HepG2 (cell line): ENCODE data around the gene TCF25. TPM values are rescaled to one million over a fixed set of nuclear protein-coding genes. Genes with fewer than 3 reads are reported as not detected.
A peak's percentile ranks its signal among the peaks of the same experiment; 100 is the strongest.

Experiments
- CSRNP1 ChIP-seq: sonication (generic); formaldehyde crosslinking; IDR thresholded peaks from 2 replicates; pipeline ENCODE4 v1.8.1; 2023; ENCODE audit warnings: mild to moderate bottlenecking, missing genetic modification reagents
- FOXC1 ChIP-seq: sonication (generic); formaldehyde crosslinking; IDR thresholded peaks from 2 replicates; pipeline ENCODE4 v1.8.0; 2022; ENCODE audit warnings: mild to moderate bottlenecking, missing genetic modification reagents, borderline replicate concordance
- FOXK2 ChIP-seq: fragments of 450-650 bp; IDR thresholded peaks from 2 replicates; pipeline ENCODE4 v1.6.1; 2016
- HOXD1 ChIP-seq: sonication (generic); formaldehyde crosslinking; IDR thresholded peaks from 2 replicates; pipeline ENCODE4 v1.5.0; 2020; ENCODE audit warnings: missing genetic modification reagents
- KDM4B ChIP-seq: sonication (generic); formaldehyde crosslinking; IDR thresholded peaks from 2 replicates; pipeline ENCODE4 v1.4.0; 2020; ENCODE audit warnings: missing genetic modification reagents
- MXD4 ChIP-seq: IDR thresholded peaks from 2 replicates; pipeline ENCODE4 v1.6.1; 2016; ENCODE audit warnings: mild to moderate bottlenecking, missing biosample characterization, missing genetic modification reagents
- MYC ChIP-seq: sonication (generic); formaldehyde crosslinking; IDR thresholded peaks from 2 replicates; pipeline ENCODE4 v1.9.0; 2021; ENCODE audit warnings: missing genetic modification reagents, borderline replicate concordance
- PHF20 ChIP-seq: sonication (generic); formaldehyde crosslinking; IDR thresholded peaks from 2 replicates; pipeline ENCODE4 v1.5.0; 2020; ENCODE audit warnings: mild to moderate bottlenecking, missing genetic modification reagents
- POLR2G ChIP-seq: fragments of 200-400 bp; formaldehyde crosslinking; IDR thresholded peaks from 2 replicates; pipeline ENCODE4 v1.6.1; 2018; ENCODE audit warnings: mild to moderate bottlenecking, low read depth, low read length, moderate library complexity
- RBM22 ChIP-seq: fragments of 200-400 bp; formaldehyde crosslinking; optimal IDR thresholded peaks from 2 replicates; pipeline ENCODE3; 2017; ENCODE audit warnings: mild to moderate bottlenecking, low read length, moderate library complexity
- U2AF2 ChIP-seq: fragments of 200-400 bp; formaldehyde crosslinking; IDR thresholded peaks from 2 replicates; pipeline ENCODE4 v1.6.1; 2017; ENCODE audit warnings: low read depth, mild to moderate bottlenecking, low read length
- ZFP36L2 ChIP-seq: sonication (generic); formaldehyde crosslinking; IDR thresholded peaks from 2 replicates; pipeline ENCODE4 v1.4.0; 2020; ENCODE audit warnings: missing genetic modification reagents
- ZMYM4 ChIP-seq: sonication (generic); formaldehyde crosslinking; IDR thresholded peaks from 2 replicates; pipeline ENCODE4 v1.8.1; 2023; ENCODE audit warnings: mild to moderate bottlenecking, missing genetic modification reagents
- ZNF256 ChIP-seq: sonication (generic); formaldehyde crosslinking; conservative IDR thresholded peaks from 2 replicates; pipeline ENCODE4 v1.4.0; 2020; ENCODE audit warnings: missing genetic modification reagents
- ZNF382 ChIP-seq: sonication (generic); formaldehyde crosslinking; IDR thresholded peaks from 2 replicates; pipeline ENCODE4 v1.5.0; 2020; ENCODE audit warnings: missing genetic modification reagents, mild to moderate bottlenecking, borderline replicate concordance
- ZNF652 ChIP-seq: IDR thresholded peaks from 2 replicates; pipeline ENCODE4 v1.6.1; 2016; ENCODE audit warnings: low read depth, borderline replicate concordance
- ZNF782 ChIP-seq: sonication (generic); formaldehyde crosslinking; IDR thresholded peaks from 2 replicates; pipeline ENCODE4 v1.4.0; 2020; ENCODE audit warnings: missing genetic modification reagents, mild to moderate bottlenecking, borderline replicate concordance
- polyA plus RNA-seq, 8 experiments: library from polyadenylated mRNA; depleted of rRNA in 3 of 8; stranded (reverse) in 7 of 8; unstranded in 1 of 8; fragments of >200 nt; fragmentation: Illumina TruSeq in 4 of 8; extraction: Trizol in 4 of 8; gene quantifications; 2 replicates each; pipeline versions ENCODE4 v1.2.1 to v1.2.3, GENCODE V29; 2011 to 2016; ENCODE audit warnings: low read depth in 4 of 8, missing spikeins in 1 of 8, mixed read lengths in 1 of 8; ENCODE audit not compliant: insufficient read depth in 1 of 8
- total RNA-seq, 5 experiments: library from RNA; depleted of rRNA; stranded (reverse); fragments of >200 nt; fragmentation: Illumina TruSeq; extraction: Trizol; gene quantifications; 2 replicates each; pipeline ENCODE4 v1.2.3, GENCODE V29; 2016; ENCODE audit warnings: low read depth in 1 of 5
- TF ChIP-seq, protein P1 (sequence below): sonication (generic); formaldehyde crosslinking; IDR thresholded peaks from 2 replicates; pipeline ENCODE4 v1.5.0; 2020; ENCODE audit warnings: mild to moderate bottlenecking, missing genetic modification reagents, borderline replicate concordance
- TF ChIP-seq, protein P2 (sequence below): sonication (generic); formaldehyde crosslinking; IDR thresholded peaks from 2 replicates; pipeline ENCODE4 v1.4.0; 2020; ENCODE audit warnings: mild to moderate bottlenecking, missing genetic modification reagents, borderline replicate concordance
- TF ChIP-seq, protein P3 (sequence below): sonication (generic); formaldehyde crosslinking; IDR thresholded peaks from 2 replicates; pipeline ENCODE4 v1.4.0; 2020; ENCODE audit warnings: missing genetic modification reagents
- TF ChIP-seq, protein P4 (sequence below): sonication (generic); formaldehyde crosslinking; IDR thresholded peaks from 2 replicates; pipeline ENCODE4 v1.5.0; 2020; ENCODE audit warnings: missing genetic modification reagents

Gene TCF25
- total and polyA plus RNA-seq, 2 of the 13 experiments (the other 11 are each of a cell fraction or from before 2014, with no cell fraction given), result 138 to 206 TPM

DNA sequence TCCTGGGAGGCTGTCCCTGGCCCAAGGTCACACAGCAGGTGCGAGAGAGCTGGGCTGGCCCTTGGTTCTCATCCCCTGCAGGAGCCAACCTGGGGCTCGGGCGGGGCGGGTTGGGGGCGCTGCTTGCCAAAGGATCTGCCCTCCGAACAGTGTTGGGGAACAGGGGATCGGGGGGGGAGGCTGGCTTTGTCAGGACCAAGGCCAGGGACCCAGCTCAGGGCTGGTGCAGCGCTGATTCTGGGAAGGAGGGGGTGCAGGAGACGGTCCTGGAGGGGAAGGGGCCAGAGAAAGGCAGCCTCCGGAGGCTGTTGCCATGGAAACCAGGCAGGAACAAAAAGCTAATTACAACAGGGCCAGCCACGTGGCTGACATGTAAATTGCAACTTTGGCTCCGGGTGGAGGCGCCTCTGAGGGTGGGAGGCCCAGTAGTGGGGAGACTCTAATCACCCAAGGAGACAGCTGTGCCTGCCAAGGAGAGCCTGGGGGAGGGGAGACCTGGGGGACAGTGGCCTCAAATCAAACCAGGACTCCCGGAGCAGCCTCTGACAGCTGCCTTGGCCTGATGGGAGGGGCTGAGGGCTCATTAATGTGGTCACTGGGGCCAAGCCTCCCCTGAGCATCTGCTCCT, 51.0 kb downstream of the TCF25 start (continued):
- TF ChIP-seq MXD4 (CRISPR knock-in tag) (peak; percentile 41; the same call in 1 of the 2 replicates), ZNF782 (CRISPR knock-in tag) (no peak), ZFP36L2 (CRISPR knock-in tag) (no peak), RBM22 (no peak), ZMYM4 (CRISPR knock-in tag) (no peak), ZNF382 (CRISPR knock-in tag) (no peak), ZNF652 (CRISPR knock-in tag) (no peak), U2AF2 (no peak), CSRNP1 (0 out of 2 replicates have a peak, but pooled peaks have one; percentile 52), FOXC1 (peak; percentile 28; the same call in 1 of the 2 replicates), ZNF256 (CRISPR knock-in tag) (no peak), HOXD1 (CRISPR knock-in tag) (no peak), MYC (peak; percentile 58; the same call in 1 of the 2 replicates), PHF20 (CRISPR knock-in tag) (no peak), POLR2G (peak; percentile 21; the same call in 1 of the 2 replicates), KDM4B (CRISPR knock-in tag) (no peak), FOXK2 (peak; percentile 32; the same call in 1 of the 2 replicates)
- TF ChIP-seq, protein P1, sequence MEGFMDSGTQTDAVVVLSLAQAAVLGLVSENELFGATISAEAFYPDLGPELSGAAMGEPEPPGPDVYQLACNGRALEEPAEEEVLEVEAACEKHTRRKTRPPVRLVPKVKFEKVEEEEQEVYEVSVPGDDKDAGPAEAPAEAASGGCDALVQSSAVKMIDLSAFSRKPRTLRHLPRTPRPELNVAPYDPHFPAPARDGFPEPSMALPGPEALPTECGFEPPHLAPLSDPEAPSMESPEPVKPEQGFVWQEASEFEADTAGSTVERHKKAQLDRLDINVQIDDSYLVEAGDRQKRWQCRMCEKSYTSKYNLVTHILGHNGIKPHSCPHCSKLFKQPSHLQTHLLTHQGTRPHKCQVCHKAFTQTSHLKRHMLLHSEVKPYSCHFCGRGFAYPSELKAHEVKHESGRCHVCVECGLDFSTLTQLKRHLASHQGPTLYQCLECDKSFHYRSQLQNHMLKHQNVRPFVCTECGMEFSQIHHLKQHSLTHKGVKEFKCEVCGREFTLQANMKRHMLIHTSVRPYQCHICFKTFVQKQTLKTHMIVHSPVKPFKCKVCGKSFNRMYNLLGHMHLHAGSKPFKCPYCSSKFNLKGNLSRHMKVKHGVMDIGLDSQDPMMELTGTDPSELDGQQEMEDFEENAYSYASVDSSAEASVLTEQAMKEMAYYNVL (CRISPR knock-in tag), result no peak
- TF ChIP-seq, protein P2, sequence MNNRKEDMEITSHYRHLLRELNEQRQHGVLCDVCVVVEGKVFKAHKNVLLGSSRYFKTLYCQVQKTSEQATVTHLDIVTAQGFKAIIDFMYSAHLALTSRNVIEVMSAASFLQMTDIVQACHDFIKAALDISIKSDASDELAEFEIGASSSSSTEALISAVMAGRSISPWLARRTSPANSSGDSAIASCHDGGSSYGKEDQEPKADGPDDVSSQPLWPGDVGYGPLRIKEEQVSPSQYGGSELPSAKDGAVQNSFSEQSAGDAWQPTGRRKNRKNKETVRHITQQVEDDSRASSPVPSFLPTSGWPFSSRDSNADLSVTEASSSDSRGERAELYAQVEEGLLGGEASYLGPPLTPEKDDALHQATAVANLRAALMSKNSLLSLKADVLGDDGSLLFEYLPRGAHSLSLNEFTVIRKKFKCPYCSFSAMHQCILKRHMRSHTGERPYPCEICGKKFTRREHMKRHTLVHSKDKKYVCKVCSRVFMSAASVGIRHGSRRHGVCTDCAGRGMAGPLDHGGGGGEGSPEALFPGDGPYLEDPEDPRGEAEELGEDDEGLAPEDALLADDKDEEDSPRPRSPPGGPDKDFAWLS, result no peak
- TF ChIP-seq, protein P3, sequence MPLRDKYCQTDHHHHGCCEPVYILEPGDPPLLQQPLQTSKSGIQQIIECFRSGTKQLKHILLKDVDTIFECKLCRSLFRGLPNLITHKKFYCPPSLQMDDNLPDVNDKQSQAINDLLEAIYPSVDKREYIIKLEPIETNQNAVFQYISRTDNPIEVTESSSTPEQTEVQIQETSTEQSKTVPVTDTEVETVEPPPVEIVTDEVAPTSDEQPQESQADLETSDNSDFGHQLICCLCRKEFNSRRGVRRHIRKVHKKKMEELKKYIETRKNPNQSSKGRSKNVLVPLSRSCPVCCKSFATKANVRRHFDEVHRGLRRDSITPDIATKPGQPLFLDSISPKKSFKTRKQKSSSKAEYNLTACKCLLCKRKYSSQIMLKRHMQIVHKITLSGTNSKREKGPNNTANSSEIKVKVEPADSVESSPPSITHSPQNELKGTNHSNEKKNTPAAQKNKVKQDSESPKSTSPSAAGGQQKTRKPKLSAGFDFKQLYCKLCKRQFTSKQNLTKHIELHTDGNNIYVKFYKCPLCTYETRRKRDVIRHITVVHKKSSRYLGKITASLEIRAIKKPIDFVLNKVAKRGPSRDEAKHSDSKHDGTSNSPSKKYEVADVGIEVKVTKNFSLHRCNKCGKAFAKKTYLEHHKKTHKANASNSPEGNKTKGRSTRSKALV (CRISPR knock-in tag), result no peak
- TF ChIP-seq, protein P4, sequence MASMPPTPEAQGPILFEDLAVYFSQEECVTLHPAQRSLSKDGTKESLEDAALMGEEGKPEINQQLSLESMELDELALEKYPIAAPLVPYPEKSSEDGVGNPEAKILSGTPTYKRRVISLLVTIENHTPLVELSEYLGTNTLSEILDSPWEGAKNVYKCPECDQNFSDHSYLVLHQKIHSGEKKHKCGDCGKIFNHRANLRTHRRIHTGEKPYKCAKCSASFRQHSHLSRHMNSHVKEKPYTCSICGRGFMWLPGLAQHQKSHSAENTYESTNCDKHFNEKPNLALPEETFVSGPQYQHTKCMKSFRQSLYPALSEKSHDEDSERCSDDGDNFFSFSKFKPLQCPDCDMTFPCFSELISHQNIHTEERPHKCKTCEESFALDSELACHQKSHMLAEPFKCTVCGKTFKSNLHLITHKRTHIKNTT (CRISPR knock-in tag), result no peak
